ENCODE measurements around the gene KDSR.

DNA sequence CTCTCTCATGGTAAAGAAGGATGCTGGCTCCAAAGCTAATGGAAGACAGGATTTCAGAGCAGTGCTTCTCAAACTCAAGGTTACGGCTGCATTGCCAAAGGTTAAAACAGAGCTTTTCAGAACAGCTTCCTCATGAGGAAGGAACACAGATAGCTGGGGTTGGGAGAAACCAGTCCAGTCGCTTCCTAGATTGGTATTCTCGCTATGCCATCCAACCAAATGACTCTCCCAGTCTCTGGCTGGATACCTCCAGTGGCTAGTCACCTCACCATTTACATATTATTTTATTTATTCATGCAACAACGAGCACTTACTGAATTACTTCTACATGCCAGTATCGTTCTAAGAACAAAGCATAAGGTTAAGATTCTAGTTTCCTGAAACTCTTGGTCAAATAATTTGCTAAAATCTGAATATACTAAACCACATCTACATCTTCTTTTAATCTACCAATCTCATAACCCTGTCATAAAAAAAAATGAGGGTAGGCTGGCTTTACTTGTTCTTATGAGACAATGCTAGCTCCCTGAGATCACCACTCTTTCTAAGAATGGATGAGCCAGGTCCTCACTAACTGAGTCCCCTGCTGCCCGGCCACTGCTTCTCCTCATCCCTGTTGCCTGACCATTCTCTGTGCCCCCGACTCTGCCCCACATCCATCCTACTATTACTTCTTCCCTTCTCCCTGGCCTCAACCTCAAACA, 20.4 kb downstream of the KDSR start:
- TF ChIP-seq, protein P1, sequence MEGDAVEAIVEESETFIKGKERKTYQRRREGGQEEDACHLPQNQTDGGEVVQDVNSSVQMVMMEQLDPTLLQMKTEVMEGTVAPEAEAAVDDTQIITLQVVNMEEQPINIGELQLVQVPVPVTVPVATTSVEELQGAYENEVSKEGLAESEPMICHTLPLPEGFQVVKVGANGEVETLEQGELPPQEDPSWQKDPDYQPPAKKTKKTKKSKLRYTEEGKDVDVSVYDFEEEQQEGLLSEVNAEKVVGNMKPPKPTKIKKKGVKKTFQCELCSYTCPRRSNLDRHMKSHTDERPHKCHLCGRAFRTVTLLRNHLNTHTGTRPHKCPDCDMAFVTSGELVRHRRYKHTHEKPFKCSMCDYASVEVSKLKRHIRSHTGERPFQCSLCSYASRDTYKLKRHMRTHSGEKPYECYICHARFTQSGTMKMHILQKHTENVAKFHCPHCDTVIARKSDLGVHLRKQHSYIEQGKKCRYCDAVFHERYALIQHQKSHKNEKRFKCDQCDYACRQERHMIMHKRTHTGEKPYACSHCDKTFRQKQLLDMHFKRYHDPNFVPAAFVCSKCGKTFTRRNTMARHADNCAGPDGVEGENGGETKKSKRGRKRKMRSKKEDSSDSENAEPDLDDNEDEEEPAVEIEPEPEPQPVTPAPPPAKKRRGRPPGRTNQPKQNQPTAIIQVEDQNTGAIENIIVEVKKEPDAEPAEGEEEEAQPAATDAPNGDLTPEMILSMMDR (IDR thresholded peaks at IDR 0.05), result no peak
- no peak for TF ChIP-seq ZFX (IDR thresholded peaks at IDR 0.05; ENCODE audit: borderline replicate concordance)

All from 22Rv1 (cell line).